Liver (tissue), 9 donors: ENCODE measurements around the gene ANO8. TPM values are rescaled to one million over a fixed set of nuclear protein-coding genes. Genes with fewer than 3 reads are reported as not detected.

Experiments
- DNase-seq: peaks from one replicate; pipeline ENCODE4 v3.0.0-alpha.2; 2017; ENCODE audit warnings: low spot score
- H3K27ac ChIP-seq, 2 donors: one replicate each; pipeline ENCODE4 v1.7.0; 2013; ENCODE audit warnings: inconsistent platforms in 2 of 2, low read length in 2 of 2, control low read depth in 1 of 2, low read depth in 1 of 2, mild to moderate bottlenecking in 1 of 2
- H3K27me3 ChIP-seq, 4 donors: one replicate each; pipeline versions ENCODE4 v1.6.1 to v1.7.0; 2013; ENCODE audit warnings: low read length in 3 of 4, inconsistent platforms in 1 of 4, mild to moderate bottlenecking in 1 of 4, moderate library complexity in 1 of 4; ENCODE audit not compliant: control insufficient read depth in 4 of 4, insufficient read depth in 4 of 4
- H3K36me3 ChIP-seq, 4 donors: one replicate each; pipeline versions ENCODE4 v1.6.1 to v1.7.0; 2013; ENCODE audit warnings: low read length in 3 of 4, mild to moderate bottlenecking in 3 of 4, low read depth in 1 of 4, moderate library complexity in 1 of 4; ENCODE audit not compliant: control insufficient read depth in 4 of 4, insufficient read depth in 3 of 4
- H3K4me1 ChIP-seq, 4 donors: one replicate each; pipeline versions ENCODE4 v1.6.1 to v1.7.0; 2013; ENCODE audit warnings: low read length in 3 of 4, mild to moderate bottlenecking in 3 of 4, moderate library complexity in 1 of 4; ENCODE audit not compliant: control insufficient read depth in 4 of 4, insufficient read depth in 4 of 4
- H3K4me3 ChIP-seq, 3 donors: one replicate each; pipeline versions ENCODE4 v1.6.1 to v1.7.0; 2013; ENCODE audit warnings: low read length in 3 of 3, control low read depth in 1 of 3, low read depth in 1 of 3, mild to moderate bottlenecking in 1 of 3
- H3K9ac ChIP-seq, 2 donors: one replicate each; pipeline ENCODE4 v1.7.0; 2013; ENCODE audit warnings: low read length in 2 of 2, mild to moderate bottlenecking in 2 of 2, moderate library complexity in 2 of 2, control low read depth in 1 of 2, low read depth in 1 of 2
- H3K9me3 ChIP-seq, 4 donors: one replicate each; pipeline versions ENCODE4 v1.6.1 to v1.7.0; 2013; ENCODE audit warnings: low read length in 3 of 4; ENCODE audit not compliant: control insufficient read depth in 4 of 4
- ATF3 ChIP-seq: IDR thresholded peaks from 2 replicates; pipeline ENCODE4 v1.6.1; 2016; ENCODE audit warnings: antibody characterized with exemption
- CTCF ChIP-seq: fragments of 150-350 bp; IDR thresholded peaks from 2 replicates; pipeline ENCODE4 v1.5.1; 2017; ENCODE audit warnings: improper control_type of control experiment, low read depth, low read length; ENCODE audit not compliant: missing input control
- FOXA1 ChIP-seq: IDR thresholded peaks from 2 replicates; pipeline ENCODE4 v1.6.1; 2016; ENCODE audit warnings: antibody characterized with exemption
- FOXA2 ChIP-seq: IDR thresholded peaks from 2 replicates; pipeline ENCODE4 v1.6.1; 2016; ENCODE audit warnings: antibody characterized with exemption
- HNF4A ChIP-seq, 2 donors: conservative IDR thresholded peaks; 2 replicates each; pipeline ENCODE4 v1.6.1; 2016; ENCODE audit warnings: antibody characterized with exemption in 2 of 2, mild to moderate bottlenecking in 2 of 2
- MAX ChIP-seq: IDR thresholded peaks from 2 replicates; pipeline ENCODE4 v1.6.1; 2016; ENCODE audit warnings: antibody characterized with exemption
- NR2F2 ChIP-seq: IDR thresholded peaks from 2 replicates; pipeline ENCODE4 v1.6.1; 2016; ENCODE audit warnings: antibody characterized with exemption
- RAD21 ChIP-seq, 2 donors: IDR thresholded peaks; 2 replicates each; pipeline ENCODE4 v1.6.1; 2016; ENCODE audit warnings: antibody characterized with exemption in 2 of 2, mild to moderate bottlenecking in 2 of 2
- REST ChIP-seq: IDR thresholded peaks from 2 replicates; pipeline ENCODE4 v1.6.1; 2016; ENCODE audit warnings: antibody characterized with exemption, mild to moderate bottlenecking
- SP1 ChIP-seq: IDR thresholded peaks from 2 replicates; pipeline ENCODE4 v1.6.1; 2018; ENCODE audit warnings: antibody characterized with exemption, mild to moderate bottlenecking
- TAF1 ChIP-seq: conservative IDR thresholded peaks from 2 replicates; pipeline ENCODE4 v1.6.1; 2016; ENCODE audit warnings: antibody characterized with exemption, mild to moderate bottlenecking
- YY1 ChIP-seq: IDR thresholded peaks from 2 replicates; pipeline ENCODE4 v1.6.1; 2016; ENCODE audit warnings: antibody characterized with exemption, mild to moderate bottlenecking
- ZBTB33 ChIP-seq: IDR thresholded peaks from 2 replicates; pipeline ENCODE4 v1.6.1; 2016; ENCODE audit warnings: antibody characterized with exemption
- WGBS: extraction: QIAGEN DNeasy Blood & Tissue Kit; methylation state at CpG from one replicate; pipeline ENCODE4 v1.1.7; 2013; 5-methylcytosine and 5-hydroxymethylcytosine counted together
- polyA plus RNA-seq, 2 donors: library from polyadenylated mRNA; stranded (reverse) in 1 of 2; unstranded in 1 of 2; fragments of 200-250 nt in 1 of 2; fragments of >200 nt in 1 of 2; fragmentation: Nextera tagmentation in 1 of 2; extraction: Ambion mirVana in 1 of 2; gene quantifications; one replicate each; pipeline versions ENCODE4 v1.2.1 to v1.2.3, GENCODE V29; 2013 to 2015
- total RNA-seq, 2 donors: library from RNA; depleted of rRNA; stranded (reverse); fragments of >200 nt; gene quantifications; one replicate each; pipeline ENCODE4 v1.2.3, GENCODE V29; 2014
- donor health status: healthy.
- donor health status: healthy.
- donor health status: healthy.
- donor health status: healthy.
- donor health status: healthy.

ANO8 gene
- total and polyA plus RNA-seq, 4 donors, result 0.75 to 5.8 (median 2.1) TPM

- peaks cover 0 to 3% (median 0%) of the 10 kb centered on the region in 4 donors for H3K4me1 ChIP-seq
- H3K4me3 ChIP-seq, result no peak overlapping the region
- peak; percentile 68 for TF ChIP-seq NR2F2
- TF ChIP-seq RAD21 (IDR thresholded peaks at IDR 0.05), result no peak
- H3K9ac ChIP-seq, result no peak overlapping the region
- H3K36me3 ChIP-seq, result no peaks in the 10 kb centered on the region
- 49% methylated on average over 14 of the region's 14 CpGs for WGBS
- no peak overlapping the region for H3K27ac ChIP-seq
- H3K9me3 ChIP-seq, result no peaks in the 10 kb centered on the region
- no peaks in the 10 kb centered on the region for H3K27me3 ChIP-seq
- no peak for DNase-seq
Measured at GRCh38 chr19:17379221-17379631, 44.6 kb upstream of the ANO8 start.

- 71% methylated on average over 13 of the region's 13 CpGs for WGBS
- no peak for DNase-seq
- peaks cover 0 to 3% (median 0%) of the 10 kb centered on the region in 4 donors for H3K4me1 ChIP-seq
- H3K27me3 ChIP-seq, result no peaks in the 10 kb centered on the region
- H3K9ac ChIP-seq, result no peak overlapping the region
- TF ChIP-seq MAX, result no peak
- TF ChIP-seq NR2F2, result no peak
- TF ChIP-seq YY1, result no peak
- no peak for TF ChIP-seq SP1
- no peak for TF ChIP-seq HNF4A (conservative IDR thresholded peaks at IDR 0.05)
- TF ChIP-seq RAD21 (IDR thresholded peaks at IDR 0.05), result no peak
- H3K27ac ChIP-seq, result no peak overlapping the region
- no peaks in the 10 kb centered on the region for H3K9me3 ChIP-seq
- H3K4me3 ChIP-seq, result no peak overlapping the region
- H3K36me3 ChIP-seq, result no peaks in the 10 kb centered on the region
Measured at GRCh38 chr19:17378271-17378670, 43.6 kb upstream of the ANO8 start.

- TF ChIP-seq MAX (no peak), NR2F2 (peak; percentile 86)
- H3K36me3 ChIP-seq, result no peaks in the 10 kb centered on the region
- no peak within 1 kb of the TSS for H3K9ac ChIP-seq
- no peak within 1 kb of the TSS for H3K4me3 ChIP-seq
- no peak within 1 kb of the TSS for H3K27ac ChIP-seq
- H3K4me1 ChIP-seq, result peaks cover 0 to 3% (median 0%) of the 10 kb centered on the region in 4 donors
- 61% methylated on average over 39 of the region's 39 CpGs for WGBS
- H3K27me3 ChIP-seq, result no peaks in the 10 kb centered on the region
- no peaks in the 10 kb centered on the region for H3K9me3 ChIP-seq
- DNase-seq, result peak; percentile 86
Measured at GRCh38 chr19:17376935-17377600, 42.4 kb upstream of the ANO8 start, which contains the start of gene PLVAP. PLVAP (minus strand) TSS chr19:17377342; CDS start chr19:17377288, 54 bp downstream.

GRCh38 chr19:17370026-17370587 lies 35.5 kb upstream of the ANO8 start:
- Histone ChIP-seq H3K27me3 (no peaks in the 10 kb centered on the region), H3K4me3 (no peak overlapping the region), H3K36me3 (no peaks in the 10 kb centered on the region), H3K9me3 (no peaks in the 10 kb centered on the region), H3K27ac (peak overlapping the region in 1 of 2 donors; percentile 3), H3K9ac (no peak overlapping the region), H3K4me1 (peaks cover 0 to 2% (median 0%) of the 10 kb centered on the region in 4 donors)
- DNase-seq, result no peak
- WGBS, result 55% methylated on average over 8 of the region's 8 CpGs
- TF ChIP-seq RAD21 (IDR thresholded peaks at IDR 0.05) (no peak), FOXA2 (no peak), CTCF (no peak), ATF3 (no peak), NR2F2 (no peak), SP1 (no peak), YY1 (no peak), FOXA1 (no peak), HNF4A (conservative IDR thresholded peaks at IDR 0.05) (no peak), ZBTB33 (no peak), REST (no peak), TAF1 (no peak)
